Activated naive CD8-positive, alpha-beta T cell (primary cell): ENCODE data around the gene RNASE2.

Source experiments
- H3K27ac Mint-ChIP-seq: one replicate; pipeline ENCODE4 v1.8.0; 2021; ENCODE audit warnings: mixed read lengths
- H3K27me3 Mint-ChIP-seq: one replicate; pipeline ENCODE4 v1.8.0; 2021; ENCODE audit warnings: mixed read lengths
- H3K36me3 Mint-ChIP-seq: one replicate; pipeline ENCODE4 v1.8.0; 2021; ENCODE audit warnings: mixed read lengths
- H3K4me1 Mint-ChIP-seq: one replicate; pipeline ENCODE4 v1.8.0; 2021; ENCODE audit warnings: low read depth, mixed read lengths
- H3K4me3 Mint-ChIP-seq: one replicate; pipeline ENCODE4 v1.8.0; 2021; ENCODE audit warnings: mild to moderate bottlenecking, mixed read lengths
- H3K9me3 Mint-ChIP-seq: one replicate; pipeline ENCODE4 v1.8.0; 2021; ENCODE audit warnings: low read depth, mixed read lengths

Gene RNASE2

GRCh38 chr14:20997564-20997963 is 42.3 kb downstream of the RNASE2 start:
- Mint-ChIP-seq H3K4me3 (no peak overlapping the region), H3K9me3 (no peaks in the 10 kb centered on the region), H3K27ac (no peak overlapping the region), H3K4me1 (peaks cover 23% of the 10 kb centered on the region), H3K27me3 (no peaks in the 10 kb centered on the region), H3K36me3 (peaks cover 4% of the 10 kb centered on the region)

- H3K36me3 Mint-ChIP-seq = peaks cover 4% of the 10 kb centered on the region
These were observed 42.9 kb downstream of the RNASE2 start for GRCh38 chr14:20998139-20998538.

GRCh38 chr14:20998674-20999366 is 43.5 kb downstream of the RNASE2 start, which contains the start of gene SLC39A2:
Gene SLC39A2 (plus strand): TSS chr14:20999293. CDS start chr14:20999447, 154 bp downstream.
- H3K4me1 Mint-ChIP-seq = peaks cover 23% of the 10 kb centered on the region
- H3K9me3 Mint-ChIP-seq = no peaks in the 10 kb centered on the region
- H3K27ac Mint-ChIP-seq = no peak within 1 kb of the TSS
- H3K36me3 Mint-ChIP-seq = peaks cover 4% of the 10 kb centered on the region
- H3K4me3 Mint-ChIP-seq = no peak within 1 kb of the TSS
- no peaks in the 10 kb centered on the region for H3K27me3 Mint-ChIP-seq

More at GRCh38 chr14:20998139-20998538, 42.9 kb downstream of the RNASE2 start:
- no peak overlapping the region for H3K4me3 Mint-ChIP-seq
- no peaks in the 10 kb centered on the region for H3K27me3 Mint-ChIP-seq
- no peaks in the 10 kb centered on the region for H3K9me3 Mint-ChIP-seq
- H3K27ac Mint-ChIP-seq = no peak overlapping the region
- H3K4me1 Mint-ChIP-seq = peaks cover 23% of the 10 kb centered on the region

- H3K27ac Mint-ChIP-seq = no peak overlapping the region
- H3K27me3 Mint-ChIP-seq = no peaks in the 10 kb centered on the region
- no peak overlapping the region for H3K4me3 Mint-ChIP-seq
- H3K36me3 Mint-ChIP-seq = peaks cover 4% of the 10 kb centered on the region
- H3K4me1 Mint-ChIP-seq = peaks cover 23% of the 10 kb centered on the region
- H3K9me3 Mint-ChIP-seq = no peaks in the 10 kb centered on the region
These were observed 44.3 kb downstream of the RNASE2 start for GRCh38 chr14:20999591-20999990.

- H3K36me3 Mint-ChIP-seq = no peaks in the 10 kb centered on the region
- H3K4me3 Mint-ChIP-seq = no peak overlapping the region
- no peaks in the 10 kb centered on the region for H3K9me3 Mint-ChIP-seq
- H3K27me3 Mint-ChIP-seq = no peaks in the 10 kb centered on the region
- no peak overlapping the region for H3K27ac Mint-ChIP-seq
- peaks cover 18% of the 10 kb centered on the region for H3K4me1 Mint-ChIP-seq
These were observed 45.9 kb downstream of the RNASE2 start for GRCh38 chr14:21001218-21001617.

- Mint-ChIP-seq H3K36me3 (no peaks in the 10 kb centered on the region), H3K9me3 (no peaks in the 10 kb centered on the region), H3K4me3 (no peak overlapping the region), H3K4me1 (no peaks in the 10 kb centered on the region), H3K27ac (no peak overlapping the region), H3K27me3 (no peaks in the 10 kb centered on the region)
These were observed 48.6 kb downstream of the RNASE2 start for GRCh38 chr14:21003788-21004346.
